GM04504 (cell line): Measurements from ENCODE around the gene NAPSA.

Experiments used
- DNase-seq: peaks from one replicate; pipeline ENCODE4 v3.0.0-alpha.2; 2012; ENCODE audit warnings: low read depth

Gene NAPSA

GRCh38 chr19:50314724-50315708 lies 50.4 kb downstream of the NAPSA start:
- DNase-seq = no peak

DNA sequence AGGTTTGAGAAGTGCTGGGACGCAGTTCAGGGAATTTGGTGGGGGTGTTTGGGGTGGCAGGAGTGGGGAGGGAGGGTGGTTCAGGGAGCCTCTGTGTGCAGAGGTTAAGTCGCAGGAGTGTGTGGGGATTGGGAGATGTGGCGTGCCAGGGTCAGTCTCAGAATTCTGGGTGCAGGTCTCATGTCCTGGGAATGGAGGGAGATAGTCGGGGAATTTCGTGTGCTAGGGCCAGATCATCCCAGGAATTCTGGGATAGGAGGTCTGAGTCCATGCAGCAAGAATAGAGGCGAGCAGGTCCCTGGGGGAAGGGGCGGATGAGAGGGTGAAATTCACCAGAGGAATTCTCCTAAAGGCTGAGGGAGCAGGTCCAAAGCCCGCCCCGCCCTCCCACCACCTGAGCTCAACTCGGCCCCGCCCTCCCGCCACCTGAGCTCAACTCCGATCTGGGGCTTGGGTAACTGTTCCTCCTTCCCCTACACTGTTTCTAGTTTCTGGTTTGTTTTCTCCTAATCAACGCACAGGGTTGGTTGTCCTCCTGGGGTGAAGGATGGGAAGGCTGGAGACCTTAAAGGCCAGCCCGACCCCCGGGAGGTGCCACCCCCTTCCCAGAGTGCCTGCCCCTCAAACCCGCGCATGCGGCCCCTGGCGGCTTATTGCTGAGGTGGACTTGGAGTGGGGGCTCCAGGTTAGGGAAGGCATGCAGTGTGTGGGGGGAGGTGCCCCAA lies 51.5 kb downstream of the NAPSA start:
- no peak for DNase-seq

DNA sequence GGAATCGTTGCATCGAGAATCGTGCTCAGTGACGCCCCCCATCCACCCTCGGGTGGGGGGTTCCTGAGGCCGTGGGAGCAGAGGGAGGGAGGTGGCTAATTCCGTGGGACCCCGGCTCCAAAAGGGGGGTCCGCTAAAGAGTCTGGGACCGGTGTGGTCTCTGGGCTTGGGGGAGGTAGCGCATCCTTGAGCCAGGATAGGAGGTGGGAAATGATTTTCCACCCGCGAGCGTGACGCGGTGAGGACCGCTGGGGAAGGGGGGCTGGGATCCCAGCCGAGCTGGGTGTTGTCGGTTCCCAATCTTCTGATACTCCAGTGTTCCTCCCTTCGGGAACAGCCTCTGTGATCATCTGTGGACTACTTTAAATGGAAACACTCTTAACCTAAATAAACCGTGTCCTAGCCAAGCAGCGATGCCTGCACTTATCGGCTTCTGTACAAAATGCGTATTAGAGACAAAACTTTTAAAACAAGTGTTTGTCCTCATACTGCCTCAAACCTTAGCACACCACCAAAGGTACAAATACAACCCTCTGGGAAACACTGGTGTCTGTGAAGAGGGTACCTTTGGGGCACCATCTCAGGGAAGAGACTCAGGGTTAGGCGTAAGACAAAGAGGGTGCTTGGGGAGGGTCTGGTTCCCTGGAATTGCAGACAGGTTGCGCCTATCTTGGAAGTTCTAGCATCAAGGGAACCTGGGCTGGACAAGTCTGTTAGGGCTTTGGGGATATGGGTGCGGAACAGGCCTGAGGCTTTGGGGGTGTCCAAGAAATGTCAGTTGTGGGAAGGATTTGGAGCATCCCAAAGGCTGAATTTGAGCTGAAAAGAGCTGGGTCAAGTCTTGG lies 52.2 kb downstream of the NAPSA start:
- no peak for DNase-seq

GRCh38 chr19:50311723-50312635 lies 53.5 kb downstream of the NAPSA start:
- DNase-seq = no peak

DNA sequence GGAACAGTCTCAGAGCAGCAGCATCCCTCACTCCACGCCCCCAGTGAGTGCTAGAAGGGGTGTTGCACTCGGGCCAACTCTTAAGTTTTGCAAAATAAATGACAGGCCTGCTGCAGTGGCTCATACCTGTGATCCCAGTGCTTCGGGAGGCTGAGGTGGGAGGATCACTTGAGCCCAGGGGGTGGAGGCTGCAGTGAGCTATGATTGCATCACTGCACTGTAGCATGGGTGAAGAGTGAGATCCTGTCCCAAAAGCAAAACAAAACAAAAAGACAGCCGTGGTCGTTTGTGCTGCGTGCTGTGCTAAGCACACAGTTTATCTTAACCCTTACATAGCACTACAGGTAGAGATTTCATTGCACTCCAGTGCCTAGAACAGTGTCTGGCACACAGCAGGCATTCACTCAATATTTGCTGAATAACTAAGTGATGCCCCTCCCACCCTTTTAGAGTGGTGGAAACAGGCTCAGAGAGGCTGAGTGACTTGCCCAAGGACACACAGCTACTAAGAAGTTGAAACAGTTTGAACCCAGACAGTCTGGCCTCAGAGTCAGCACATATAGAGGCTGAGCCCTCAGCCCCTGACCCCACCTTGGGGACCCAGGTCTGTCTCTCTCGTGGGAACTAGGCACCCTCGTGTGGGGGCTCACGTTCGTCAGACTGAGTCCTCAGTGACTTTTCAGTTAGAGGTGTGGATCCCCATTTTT lies 54.5 kb downstream of the NAPSA start:
- no peak for DNase-seq

DNA sequence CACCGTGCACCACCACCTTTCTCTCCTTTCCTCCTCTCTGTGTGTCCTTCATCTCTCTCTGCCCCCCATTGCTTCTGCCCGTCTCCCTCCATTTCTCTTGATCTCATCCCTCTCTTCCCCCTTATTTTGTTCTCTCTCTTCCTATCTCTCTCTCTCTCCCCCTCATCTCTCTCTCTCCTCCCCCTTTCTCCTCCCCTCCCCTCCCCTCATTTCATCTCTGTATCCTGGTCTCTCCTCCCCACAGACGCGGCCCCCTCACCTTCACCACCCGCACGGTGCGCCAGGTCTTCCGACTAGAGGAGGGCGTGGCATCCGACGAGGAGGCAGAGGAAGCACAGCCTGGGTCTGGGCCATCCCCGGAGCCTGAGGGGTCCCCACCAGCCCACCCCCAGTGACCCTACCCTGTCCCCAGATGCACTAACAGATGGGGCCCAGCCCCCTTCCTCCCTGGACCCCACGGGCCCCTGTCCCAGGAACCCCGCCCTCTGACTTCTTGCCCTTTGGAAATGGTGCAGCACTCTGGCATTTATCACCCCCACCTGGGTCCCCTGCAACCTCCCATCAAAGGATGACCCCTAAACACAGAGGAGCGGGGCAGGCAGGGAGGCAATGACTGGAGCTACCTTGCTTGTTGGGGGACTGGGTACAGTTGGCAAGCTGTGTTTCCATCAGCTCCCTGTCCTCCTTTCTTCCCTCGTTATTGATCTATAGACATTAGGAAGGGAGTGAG lies 55.9 kb downstream of the NAPSA start:
- DNase-seq = no peak

DNA sequence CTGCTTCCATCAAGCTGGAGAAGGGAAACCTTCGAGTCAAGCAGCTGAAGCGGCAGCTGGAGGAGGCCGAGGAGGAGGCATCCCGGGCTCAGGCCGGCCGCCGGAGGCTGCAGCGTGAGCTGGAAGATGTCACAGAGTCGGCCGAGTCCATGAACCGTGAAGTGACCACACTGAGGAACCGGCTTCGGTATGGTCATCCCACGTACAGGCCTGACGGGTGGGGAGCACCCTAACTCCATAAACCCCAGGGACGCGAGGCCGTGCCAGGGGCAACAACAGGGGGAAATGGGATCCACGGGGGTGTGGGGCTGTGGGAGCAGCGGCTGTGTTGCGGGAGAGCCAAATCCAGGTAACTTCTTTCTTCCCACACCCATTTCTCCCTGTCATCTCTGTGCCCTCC lies 56.4 kb downstream of the NAPSA start:
- no peak for DNase-seq
